Measurements from ENCODE around the gene TPSAB1.
"Not testable (repeated sequence)": the region's sequence is repeated elsewhere in the genome, so short reads cannot be mapped to it uniquely, and the experiment has no call there.

TPSAB1 gene

DNA sequence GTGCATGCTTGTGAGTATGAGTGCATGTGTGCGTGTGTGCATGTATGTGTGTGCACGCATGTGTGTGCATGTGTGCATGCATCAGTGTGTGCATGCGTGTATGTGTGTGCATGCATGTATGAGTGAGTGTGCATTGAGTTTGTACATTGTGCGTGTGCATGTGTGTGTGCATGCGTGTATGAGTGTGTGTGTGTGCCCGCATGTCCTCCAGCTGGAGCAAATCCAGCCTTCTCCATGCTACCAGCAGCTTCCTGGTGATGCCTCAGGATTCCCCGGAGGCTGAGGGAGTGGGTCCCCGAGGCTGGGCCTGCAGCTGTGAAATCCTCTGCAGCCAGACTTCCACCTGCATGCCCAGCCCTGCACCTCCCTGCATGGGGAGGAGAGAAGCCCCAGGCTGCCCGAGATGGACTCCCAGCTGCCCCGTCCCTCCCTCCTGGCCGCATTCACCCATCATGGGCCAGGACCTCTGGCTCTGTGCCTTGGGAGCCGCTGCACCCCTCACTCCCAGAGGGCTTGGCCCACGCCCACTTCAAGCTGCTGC is 24.7 kb downstream of the TPSAB1 start:
- DNase-seq (ENCODE audit: low read depth, low spot score), result no peak

DNA sequence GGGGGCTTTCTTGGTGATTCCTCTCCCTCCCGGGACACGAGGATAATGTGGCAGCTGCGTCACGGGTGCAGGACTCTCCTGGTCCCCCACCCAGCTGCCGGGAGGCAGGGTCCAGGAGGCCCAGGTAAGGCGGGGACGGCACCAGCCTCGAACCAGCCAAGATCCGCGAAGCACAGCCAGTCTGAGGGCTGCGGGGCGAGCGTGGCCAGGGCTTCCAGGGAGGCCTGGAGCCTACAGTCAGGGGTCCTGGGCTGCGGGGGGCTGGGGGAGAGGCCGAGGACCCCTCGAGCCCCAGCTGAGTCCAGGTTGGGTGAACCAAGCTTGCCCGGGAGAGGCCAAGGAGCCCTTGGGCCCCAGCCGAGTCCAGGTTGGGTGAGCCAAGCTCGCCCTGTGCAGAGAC is 25.3 kb downstream of the TPSAB1 start:
- no peak for DNase-seq (ENCODE audit: low read depth, low spot score)

DNA sequence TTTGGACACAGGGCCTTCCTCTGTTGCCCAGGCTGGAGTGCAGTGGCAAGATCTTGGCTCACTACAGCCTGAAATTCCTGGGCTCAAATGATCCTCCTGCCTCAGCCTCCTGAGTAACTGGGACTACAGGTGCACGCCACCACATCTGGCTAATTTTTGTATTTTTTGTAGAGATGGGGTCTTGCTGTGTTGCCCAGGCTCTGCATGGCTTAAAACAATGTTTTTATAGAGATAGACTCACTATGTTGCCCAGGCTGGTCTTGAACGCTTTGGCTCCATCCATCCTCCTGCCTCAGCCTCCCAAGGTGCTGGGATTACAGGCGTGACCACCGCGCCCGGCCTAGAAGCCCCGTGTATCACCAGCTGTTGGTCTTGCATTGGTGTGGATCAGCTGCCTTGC is 28.9 kb downstream of the TPSAB1 start:
- DNase-seq (ENCODE audit: low read depth, low spot score), result not testable (repeated sequence)

DNA sequence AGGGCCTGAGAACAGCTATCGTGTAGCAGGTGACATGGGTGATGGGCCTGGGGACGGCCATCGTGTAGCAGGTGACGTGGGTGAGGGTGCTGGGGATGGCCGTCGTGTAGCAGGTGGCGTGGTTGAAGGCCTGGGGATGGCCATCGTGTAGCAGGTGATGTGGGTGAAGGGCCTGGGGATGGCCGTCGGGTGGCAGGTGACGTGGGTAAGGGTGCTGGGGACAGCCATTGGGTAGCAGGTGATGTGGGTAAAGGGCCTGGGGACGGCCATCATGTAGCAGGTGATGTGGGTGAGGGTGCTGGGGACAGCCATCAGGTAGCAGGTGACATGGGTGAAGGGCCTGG is 30.8 kb downstream of the TPSAB1 start:
- DNase-seq (ENCODE audit: low read depth, low spot score), result no peak

DNA sequence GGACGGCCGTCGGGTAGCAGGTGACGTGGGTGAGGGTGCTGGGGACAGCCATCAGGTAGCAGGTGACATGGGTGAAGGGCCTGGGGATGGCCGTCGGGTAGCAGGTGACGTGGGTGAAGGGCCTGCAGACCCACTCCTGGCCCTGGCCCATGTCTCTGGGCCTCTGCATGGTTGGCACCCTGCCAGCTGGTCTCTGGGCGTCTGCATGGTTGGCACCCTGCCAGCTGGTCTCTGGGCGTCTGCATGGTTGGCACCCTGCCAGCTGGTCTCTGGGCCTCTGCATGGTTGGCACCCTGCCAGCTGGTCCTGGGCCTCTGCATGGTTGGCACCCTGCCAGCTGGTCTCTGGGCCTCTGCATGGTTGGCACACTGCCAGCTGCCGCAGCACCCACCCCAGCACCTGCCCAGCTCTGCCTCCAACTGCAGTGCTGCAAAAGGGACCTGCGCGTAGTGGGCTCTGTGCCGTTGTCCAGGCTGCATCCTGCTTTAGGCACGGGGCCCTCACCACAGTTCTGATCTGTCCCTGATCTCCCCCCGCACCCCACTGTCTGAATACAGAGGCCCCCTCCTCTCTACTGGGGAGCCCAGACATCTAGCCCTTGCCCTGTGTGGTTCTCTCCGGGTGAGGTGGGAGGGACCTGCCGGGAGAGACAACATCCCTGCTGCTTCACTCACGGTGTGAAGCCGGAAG is 31.4 kb downstream of the TPSAB1 start:
- not testable (repeated sequence) for DNase-seq (ENCODE audit: low read depth, low spot score)

DNA sequence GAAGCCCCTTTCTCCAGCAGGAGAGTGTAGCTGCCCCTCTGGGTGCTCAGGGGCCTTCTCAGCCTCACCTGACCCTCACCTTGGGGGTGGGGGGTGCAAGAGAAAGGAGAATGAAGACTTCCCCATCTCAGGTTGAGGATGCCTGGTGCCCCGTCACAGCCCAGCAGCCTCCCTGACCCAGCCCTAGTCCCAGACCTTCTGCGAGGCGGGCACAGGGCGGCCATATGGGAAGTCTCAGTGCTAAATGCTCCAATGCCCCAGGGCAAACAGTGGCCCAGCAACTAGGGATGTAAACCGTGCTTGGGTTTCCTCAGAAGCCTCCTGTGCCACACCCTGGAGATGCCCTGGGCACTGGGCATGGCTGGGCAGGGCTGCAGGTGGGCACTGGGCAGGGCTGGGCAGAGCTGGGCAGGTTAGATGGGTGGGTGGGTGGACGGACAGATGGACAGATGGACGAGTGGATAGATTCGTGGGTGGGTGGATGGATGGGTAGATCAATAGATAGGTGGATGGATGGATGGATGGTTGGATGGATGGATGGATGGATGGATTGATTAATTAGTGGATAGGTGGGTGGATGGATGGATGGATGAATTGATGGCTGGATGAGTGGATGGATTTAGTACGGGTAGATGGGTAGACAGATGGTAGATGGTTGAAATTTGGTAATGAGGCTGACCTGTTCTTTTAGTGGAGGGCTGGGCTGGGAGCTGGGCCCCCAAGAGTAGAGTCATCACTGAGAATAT is 32.1 kb downstream of the TPSAB1 start:
- DNase-seq (ENCODE audit: low read depth, low spot score), result no peak

DNA sequence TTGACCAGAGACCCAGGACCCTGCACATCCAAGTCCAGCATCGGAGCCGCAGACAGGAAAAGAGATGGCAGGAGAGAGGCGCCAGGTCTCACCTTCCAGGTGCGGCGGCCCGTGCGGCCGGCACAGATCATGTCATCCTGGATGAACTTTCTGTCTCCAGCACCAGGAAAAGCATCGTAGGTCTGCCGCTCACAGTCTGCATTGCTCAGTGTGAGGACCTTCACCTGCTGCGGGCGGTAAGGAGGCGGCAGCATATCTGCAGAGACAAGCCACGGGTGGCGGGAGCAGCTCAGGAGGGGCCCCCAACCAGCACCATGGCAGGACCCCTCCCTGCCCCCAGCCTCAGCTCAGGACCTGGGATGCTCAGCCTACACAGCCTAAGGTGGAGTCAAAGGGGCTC is 33.3 kb downstream of the TPSAB1 start:
- DNase-seq (ENCODE audit: low read depth, low spot score), result no peak

DNA sequence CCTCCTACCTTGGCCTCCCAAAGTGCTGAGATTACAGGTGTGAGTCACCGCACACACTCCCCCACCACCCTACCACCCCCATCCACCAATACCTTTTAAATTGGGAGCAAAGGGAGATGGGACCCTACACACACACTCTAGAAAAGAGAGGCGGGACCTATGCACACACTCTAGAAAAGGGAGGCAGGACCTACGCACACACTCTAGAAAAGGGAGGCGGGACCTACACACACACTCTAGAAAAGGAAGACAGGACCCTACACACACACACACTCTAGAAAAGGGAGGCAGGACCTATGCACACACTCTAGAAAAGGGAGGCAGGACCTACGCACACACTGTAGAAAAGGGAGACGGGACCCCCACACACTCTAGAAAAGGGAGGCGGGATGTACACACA is 34.3 kb downstream of the TPSAB1 start:
- no peak for DNase-seq (ENCODE audit: low read depth, low spot score)

DNA sequence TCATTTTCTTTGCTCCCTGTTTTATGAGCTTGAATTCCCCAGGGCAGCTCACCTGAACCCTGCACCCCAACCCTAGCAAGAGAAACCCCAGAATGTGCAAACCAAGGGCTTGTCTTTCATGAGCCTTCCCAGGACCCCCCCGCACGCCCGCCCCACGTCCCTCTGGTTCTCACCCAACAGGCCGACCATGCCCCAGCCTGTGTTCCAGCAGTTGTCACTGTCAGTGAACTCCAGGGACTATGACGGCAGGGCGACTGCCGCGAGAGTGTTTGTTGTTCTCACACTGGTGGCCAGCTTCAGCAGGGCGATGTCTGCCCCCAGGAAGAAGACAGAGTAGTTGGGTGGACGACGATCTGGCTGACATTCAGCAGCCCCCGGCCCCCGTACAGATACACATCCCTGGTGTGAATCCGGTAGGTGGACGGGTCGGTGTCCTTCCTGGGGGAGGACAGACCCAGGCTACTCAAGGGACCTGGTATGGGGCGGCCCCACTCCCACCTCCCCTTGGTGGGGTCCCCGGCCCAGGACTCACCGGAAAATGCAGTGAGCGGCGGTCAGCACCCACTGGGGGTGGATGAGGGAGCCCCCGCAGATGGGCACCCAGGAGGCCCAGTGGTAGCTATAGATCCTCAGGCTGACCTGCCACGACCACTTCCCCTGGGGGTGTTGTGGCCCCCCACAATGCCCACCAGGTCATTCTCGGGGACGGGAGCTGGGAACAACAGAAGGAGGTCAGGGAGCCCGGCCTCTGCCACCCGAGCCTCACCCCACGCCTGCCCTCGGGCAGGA is 35.5 kb downstream of the TPSAB1 start:
- DNase-seq (ENCODE audit: low read depth, low spot score), result no peak

DNA sequence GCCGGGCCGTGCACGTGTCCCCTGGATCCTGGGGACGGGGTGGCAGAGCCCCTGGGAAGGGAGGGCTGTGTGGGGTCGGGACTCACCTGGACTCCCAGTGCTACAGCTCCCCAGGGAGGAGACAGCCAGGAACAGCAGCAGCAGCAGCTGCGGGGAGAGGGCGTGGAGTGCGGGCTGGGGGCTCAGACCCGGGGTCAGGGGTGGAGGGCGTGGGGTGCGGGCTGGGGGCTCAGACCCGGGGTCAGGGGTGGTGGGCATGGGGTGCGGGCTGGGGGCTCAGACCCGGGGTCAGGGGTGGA is 36.0 kb downstream of the TPSAB1 start:
- DNase-seq (ENCODE audit: low read depth, low spot score), result no peak

DNA sequence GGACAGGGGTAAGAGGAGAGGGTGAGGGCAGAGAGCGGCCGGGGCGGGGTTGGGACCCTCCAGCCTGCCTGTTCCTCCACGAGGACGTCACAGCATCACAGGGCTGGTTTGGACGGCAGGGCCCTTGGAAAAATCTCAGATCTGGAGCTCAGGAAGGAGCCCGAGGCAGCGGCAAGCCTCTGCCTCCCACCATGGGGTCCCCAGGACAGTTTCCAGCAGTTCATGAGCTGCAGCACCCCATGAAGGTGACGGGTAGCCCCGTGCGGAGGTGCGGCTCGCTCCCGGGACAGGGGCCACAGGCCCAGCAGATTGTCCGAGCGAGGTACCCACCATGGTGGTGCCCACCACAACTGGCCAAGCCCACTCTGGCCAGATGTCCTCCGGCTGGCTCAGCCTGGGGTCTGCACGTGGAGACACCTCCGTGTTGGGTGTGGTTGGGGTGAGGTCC is 36.7 kb downstream of the TPSAB1 start:
- no peak for DNase-seq (ENCODE audit: low read depth, low spot score)

DNA sequence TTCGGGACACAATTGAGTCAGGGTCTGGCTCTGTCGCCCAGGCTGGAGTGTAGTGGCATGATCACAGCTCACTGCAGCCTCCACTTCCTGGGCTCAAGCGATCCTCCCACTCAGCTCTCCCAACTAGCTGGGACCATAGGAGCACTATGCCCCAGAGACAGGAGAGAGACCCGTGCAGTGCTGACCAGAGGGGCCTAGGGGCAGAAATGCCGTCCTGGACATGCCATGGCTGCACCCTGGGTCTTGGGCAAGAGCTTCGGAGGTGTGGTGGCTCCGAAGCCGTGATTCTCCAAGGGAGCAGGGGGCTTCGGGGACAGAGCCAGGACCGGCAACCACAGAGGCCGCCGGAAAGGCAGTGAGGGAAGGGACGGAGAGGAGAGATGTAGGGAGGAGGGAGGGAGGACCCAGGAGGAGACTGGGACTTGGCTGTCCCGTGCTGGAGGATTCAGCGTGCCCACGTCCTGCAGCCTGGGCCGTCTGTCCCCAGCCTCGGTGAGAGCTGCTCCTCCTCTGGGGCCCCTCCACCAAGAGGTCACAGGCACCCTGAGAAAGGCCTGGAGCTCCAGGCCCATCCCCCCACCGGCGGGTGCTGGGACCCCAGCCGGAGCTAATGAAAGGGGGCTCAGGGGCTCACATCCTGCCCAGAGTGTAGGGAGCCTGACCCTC is 37.2 kb downstream of the TPSAB1 start:
- DNase-seq (ENCODE audit: low read depth, low spot score), result no peak

DNA sequence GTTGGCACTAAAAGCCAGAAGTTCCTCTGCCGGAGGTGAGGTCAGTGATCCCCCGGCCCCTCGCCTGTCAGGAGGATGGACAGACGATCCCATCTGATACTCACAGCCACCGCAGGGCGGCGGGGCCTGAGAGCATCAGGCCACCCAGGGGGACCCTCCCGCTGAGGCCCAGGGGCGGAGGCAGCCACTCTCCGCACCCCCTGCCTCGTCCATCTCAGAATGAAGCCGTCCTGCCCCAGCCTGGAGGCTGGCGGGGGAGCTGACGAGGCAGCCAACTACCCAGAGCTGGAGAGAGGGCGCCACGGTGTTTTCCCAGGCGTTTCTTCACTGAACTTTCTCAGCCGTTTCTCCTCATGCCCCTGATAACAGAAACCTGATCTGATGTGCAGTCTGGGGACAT is 38.0 kb downstream of the TPSAB1 start:
- DNase-seq (ENCODE audit: low read depth, low spot score), result no peak

DNA sequence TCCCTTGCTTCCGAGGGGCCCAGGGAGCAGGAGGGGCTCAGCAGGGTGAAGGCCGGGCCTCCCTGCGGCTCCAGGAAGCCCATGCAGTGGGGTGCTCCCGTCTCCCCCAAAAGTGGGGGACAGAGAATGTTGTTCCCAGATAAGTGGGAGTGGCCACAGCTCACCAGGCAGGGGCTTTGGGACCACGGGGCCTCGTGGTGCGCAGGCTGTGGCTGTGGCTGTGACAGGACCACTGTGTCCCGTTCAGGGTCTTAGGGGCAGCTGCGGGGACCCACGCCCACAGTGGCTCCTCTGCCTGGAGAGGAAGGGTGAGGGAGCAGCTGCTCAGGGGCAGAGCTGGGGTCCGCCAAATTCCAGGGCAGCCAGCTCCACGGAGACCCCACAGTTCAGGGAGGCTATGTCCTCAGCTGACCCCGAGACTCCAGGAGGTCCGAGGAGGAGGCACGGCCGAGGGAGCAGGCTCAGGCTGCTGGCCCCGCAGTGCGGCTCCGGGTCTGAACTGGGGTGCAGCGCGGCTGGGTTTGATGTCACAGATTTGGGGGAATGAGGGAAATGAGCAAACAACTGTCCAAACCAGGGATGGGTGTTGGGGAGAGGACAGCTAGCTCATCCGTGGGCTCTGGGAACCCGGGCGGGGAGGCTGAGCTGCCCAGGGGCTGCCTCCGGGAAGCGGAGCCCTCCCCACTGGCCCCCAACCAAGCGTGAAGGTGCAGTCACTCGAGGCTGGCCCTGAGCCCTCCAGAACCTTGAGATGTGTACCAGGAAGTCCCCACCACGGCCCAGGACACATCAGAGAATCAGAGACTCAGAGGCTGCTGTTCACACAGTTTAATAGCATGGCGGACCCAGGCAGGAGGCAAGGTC is 38.8 kb downstream of the TPSAB1 start:
- DNase-seq (ENCODE audit: low read depth, low spot score), result no peak

DNA sequence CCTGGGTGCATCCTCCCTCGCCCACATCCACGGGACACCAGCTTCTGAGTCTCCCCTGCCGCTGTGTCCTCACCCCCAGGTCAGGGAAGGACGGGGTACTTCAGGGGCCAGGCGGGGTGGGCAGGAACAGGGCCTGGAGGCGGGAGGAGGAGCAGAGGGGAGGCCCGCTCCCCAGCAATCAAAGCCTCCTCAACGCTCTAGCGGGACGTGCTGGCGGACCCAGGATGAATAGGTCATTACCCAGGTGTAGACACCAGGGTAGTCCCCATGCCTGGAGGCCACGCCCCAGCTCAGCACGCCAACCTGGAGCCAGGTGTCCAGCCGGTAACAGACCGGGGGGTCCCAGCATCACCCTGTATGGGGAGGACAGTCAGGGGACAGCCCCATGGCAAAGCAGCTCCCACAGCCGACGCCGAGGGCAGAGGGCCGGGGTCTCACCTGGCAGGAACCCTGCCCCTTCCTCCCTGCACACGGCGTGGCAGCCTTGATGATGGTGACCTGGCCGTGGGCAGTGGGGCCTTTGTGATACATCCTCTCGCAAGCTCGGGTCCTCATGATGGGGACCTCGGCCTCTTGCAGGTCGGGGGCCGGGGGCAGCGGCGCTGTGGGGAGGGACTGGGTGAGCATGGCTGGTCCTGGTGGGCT is 39.6 kb downstream of the TPSAB1 start:
- DNase-seq (ENCODE audit: low read depth, low spot score), result no peak

DNA sequence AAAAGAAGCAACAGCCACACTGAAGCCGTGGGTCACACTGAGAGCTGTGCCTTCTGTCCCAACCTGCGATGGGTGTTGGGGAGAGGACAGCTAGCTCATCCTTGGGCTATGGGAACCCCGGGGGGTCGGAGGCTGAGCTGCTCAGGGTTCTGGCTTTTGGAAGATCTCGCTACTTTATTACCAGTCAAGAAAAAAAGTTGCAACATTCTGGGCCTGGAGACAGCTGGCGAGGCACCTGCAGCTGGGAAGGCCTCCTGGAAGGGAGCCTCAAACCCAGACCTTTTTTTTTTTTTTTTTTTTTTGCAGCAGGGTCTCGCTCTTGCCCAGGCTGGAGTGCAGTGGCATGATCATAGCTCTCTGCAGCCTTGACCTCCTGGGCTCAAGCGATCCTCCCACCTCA is 40.3 kb downstream of the TPSAB1 start:
- no peak for DNase-seq (ENCODE audit: low read depth, low spot score)

DNA sequence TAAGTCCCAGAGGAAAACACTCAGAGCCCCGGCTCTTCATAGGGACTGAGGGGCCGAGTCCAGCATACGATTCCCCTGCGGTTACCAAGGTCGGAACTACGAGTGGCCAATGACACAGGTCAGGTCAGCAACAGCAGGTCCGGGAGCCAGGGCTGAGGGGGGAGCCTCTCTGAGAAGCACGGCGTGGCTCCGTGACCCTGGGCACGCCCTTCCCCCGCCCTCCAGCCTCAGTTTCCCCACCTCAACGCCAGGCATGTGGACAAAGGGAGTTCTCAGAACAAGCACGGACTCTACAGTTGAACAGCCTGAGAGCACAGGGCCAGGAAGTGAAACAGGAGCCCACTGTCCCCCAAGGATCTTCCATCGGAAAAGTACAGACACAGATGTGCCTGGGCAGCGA is 41.0 kb downstream of the TPSAB1 start:
- no peak for DNase-seq (ENCODE audit: low read depth, low spot score)

DNA sequence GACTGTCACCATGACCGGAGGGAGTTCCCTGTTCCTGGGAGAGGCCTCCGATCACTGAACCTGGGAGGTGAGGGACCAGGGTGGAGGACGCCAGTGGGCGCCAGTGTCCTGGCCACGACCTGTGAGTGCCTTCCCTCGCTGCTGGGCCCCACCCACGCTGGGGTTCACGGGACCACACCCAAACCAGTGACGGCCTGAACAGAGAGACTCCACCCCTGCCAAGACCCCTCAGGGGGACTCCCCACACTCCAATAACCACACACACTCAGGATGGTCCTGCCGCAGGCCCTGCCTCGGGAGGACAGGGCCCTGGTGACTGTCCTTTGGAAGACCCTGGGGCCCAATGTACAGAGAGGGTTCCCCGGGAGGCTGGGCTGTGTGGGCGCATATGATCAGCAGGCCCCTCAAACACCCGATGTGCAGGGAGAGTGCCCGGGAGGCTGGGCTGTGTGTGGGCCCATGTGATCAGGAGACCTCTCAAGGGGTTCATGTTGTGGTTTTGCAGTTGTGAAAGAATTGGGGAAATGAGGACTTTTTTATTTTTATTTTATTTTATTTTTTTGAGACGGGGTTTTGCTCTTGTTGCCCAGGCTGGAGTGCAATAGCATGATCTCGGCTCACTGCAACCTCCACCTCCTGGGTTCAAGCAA is 41.9 kb downstream of the TPSAB1 start:
- DNase-seq (ENCODE audit: low read depth, low spot score), result no peak

DNA sequence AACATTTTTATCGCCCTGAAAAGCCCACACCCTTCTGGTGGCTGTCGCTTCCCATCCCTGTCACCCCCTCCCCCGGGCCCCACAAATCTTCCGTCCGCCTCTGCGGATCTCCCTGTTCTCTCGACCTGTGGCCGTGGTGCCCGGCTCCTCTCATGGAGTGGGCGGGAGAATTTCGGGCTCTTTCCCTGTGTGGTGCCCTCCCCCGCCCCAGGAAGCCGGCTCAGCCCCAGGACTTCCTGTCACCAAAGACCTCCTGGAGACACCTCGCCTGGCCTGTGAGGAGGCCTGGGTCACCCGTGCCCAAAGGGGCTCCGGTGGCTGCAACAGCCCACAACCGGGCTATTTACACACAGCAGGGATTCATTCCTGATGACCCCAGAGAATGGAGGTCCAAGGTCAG is 42.8 kb downstream of the TPSAB1 start:
- DNase-seq (ENCODE audit: low read depth, low spot score), result no peak

DNA sequence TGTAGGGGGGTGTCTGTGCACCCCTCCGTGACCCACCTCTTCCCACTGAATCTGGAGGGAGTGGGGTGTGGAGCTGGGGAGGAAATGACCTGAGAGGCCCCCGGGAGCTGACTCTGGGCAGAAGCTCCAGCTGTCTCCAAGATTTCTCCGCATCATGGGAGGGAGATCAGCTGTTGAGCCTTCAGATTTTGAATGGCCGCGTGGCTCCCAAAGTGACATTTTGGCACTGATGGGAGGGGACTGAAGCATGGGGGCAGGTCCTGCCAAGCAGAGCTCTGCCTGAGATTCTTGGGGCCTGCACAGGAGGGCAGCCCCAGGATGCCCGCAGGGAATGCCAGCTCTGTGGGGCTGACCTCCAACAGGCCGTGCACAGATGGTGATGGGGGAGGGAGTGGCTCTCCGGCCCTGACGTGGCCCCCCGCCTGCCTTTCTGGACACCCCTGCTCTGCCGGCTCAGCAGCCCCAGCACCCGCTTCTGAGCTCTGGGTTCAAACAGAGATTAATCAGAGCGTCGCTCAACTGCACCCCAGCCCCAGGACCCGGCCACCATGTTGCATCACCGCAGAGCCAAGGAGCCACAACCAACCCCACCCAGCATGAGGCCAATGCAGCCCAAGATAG is 43.6 kb downstream of the TPSAB1 start:
- DNase-seq (ENCODE audit: low read depth, low spot score), result no peak
